Measurements from ENCODE around the gene ARCN1.

DNA sequence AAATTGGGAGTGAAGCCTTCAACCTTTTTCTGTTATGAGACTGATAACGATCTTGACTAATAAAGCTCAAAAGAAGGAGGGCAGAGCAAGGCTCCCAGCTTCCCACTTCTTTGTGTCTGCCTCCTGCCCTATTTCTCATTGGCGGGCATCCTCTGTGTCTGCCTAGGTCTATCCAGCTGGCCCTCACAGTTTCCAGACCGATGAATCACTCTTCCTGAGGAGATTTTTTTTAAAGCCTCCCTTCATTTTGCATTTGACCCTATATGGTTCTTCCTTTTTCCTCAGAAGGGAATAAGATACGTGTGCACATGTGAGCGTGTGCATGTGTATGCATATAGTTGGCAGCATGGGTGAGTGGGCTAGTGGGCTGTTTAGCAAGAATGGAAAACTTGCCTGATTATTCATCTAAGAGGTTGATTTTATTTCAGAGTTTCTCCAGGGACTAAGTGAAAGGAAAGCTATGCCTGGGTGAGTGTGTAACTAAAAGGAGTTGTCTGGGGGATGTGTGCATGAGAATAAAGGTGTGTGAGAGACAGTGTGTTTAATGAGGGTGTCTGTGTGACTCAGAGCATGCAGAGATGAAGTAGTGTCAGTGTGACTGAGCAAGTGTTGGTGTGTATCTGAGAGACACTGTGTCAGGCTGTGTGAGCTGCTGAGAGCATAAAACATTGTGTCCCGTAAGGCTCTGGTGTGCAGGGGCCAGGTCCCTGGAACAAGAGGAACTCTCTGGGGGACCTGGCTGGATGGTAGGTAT lies 47.4 kb downstream of the ARCN1 start:
- TF ChIP-seq, protein P1, sequence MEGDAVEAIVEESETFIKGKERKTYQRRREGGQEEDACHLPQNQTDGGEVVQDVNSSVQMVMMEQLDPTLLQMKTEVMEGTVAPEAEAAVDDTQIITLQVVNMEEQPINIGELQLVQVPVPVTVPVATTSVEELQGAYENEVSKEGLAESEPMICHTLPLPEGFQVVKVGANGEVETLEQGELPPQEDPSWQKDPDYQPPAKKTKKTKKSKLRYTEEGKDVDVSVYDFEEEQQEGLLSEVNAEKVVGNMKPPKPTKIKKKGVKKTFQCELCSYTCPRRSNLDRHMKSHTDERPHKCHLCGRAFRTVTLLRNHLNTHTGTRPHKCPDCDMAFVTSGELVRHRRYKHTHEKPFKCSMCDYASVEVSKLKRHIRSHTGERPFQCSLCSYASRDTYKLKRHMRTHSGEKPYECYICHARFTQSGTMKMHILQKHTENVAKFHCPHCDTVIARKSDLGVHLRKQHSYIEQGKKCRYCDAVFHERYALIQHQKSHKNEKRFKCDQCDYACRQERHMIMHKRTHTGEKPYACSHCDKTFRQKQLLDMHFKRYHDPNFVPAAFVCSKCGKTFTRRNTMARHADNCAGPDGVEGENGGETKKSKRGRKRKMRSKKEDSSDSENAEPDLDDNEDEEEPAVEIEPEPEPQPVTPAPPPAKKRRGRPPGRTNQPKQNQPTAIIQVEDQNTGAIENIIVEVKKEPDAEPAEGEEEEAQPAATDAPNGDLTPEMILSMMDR (conservative IDR thresholded peaks at IDR 0.05; ENCODE audit: low read depth, low read length), result no peak
- TF ChIP-seq NFE2L2 (IDR thresholded peaks at IDR 0.05; ENCODE audit: low read depth, low read length) (no peak), POLR2A (IDR thresholded peaks at IDR 0.05; ENCODE audit: low read depth, low read length) (no peak; the same call in none of the 2 replicates), RFX5 (IDR thresholded peaks at IDR 0.05; ENCODE audit: low read depth, low read length) (no peak), SMC3 (IDR thresholded peaks at IDR 0.05; ENCODE audit: low read depth, low read length) (no peak), MAFK (IDR thresholded peaks at IDR 0.05; ENCODE audit: low read depth, low read length) (0 out of 2 replicates have a peak, but pooled peaks have one; percentile 12), RCOR1 (IDR thresholded peaks at IDR 0.05; ENCODE audit: insufficient replicate concordance, low read length) (no peak), RAD21 (IDR thresholded peaks at IDR 0.05; ENCODE audit: low read length) (no peak)
- TF ChIP-seq, protein P2, sequence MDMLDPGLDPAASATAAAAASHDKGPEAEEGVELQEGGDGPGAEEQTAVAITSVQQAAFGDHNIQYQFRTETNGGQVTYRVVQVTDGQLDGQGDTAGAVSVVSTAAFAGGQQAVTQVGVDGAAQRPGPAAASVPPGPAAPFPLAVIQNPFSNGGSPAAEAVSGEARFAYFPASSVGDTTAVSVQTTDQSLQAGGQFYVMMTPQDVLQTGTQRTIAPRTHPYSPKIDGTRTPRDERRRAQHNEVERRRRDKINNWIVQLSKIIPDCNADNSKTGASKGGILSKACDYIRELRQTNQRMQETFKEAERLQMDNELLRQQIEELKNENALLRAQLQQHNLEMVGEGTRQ (IDR thresholded peaks at IDR 0.05; ENCODE audit: low read depth, low read length), result peak; percentile 45; the same call in 1 of the 2 replicates

Measured in IMR-90 (cell line).